Nephron progenitor cell (in vitro differentiated cells): ENCODE measurements around the gene TSPAN11.

ENCODE experiments used
- DNase-seq: peaks from one replicate; pipeline ENCODE4 v3.0.0; 2021
- H3K27ac Mint-ChIP-seq: 2 replicates; pipeline ENCODE4 v1.8.0; 2021; ENCODE audit warnings: mild to moderate bottlenecking, moderate library complexity, mixed read lengths
- H3K27me3 Mint-ChIP-seq: 2 replicates; pipeline ENCODE4 v1.8.0; 2021; ENCODE audit warnings: mild to moderate bottlenecking, low read depth, mixed read lengths; ENCODE audit not compliant: poor library complexity
- H3K36me3 Mint-ChIP-seq: 2 replicates; pipeline ENCODE4 v1.8.0; 2021; ENCODE audit warnings: low read depth, mixed read lengths
- H3K4me1 Mint-ChIP-seq: 2 replicates; pipeline ENCODE4 v1.8.0; 2021; ENCODE audit warnings: mixed read lengths
- H3K4me3 Mint-ChIP-seq: 2 replicates; pipeline ENCODE4 v1.8.0; 2021; ENCODE audit warnings: mild to moderate bottlenecking, moderate library complexity, mixed read lengths
- H3K9me3 Mint-ChIP-seq: 2 replicates; pipeline ENCODE4 v1.8.0; 2021; ENCODE audit warnings: mild to moderate bottlenecking, moderate library complexity, mixed read lengths
- TF ChIP-seq, protein P1 (sequence below): fragments of 200-600 bp; sonication (generic); IDR thresholded peaks from 2 replicates; pipeline ENCODE4 v1.5.0; 2021; ENCODE audit warnings: antibody characterized with exemption

Gene TSPAN11

DNA sequence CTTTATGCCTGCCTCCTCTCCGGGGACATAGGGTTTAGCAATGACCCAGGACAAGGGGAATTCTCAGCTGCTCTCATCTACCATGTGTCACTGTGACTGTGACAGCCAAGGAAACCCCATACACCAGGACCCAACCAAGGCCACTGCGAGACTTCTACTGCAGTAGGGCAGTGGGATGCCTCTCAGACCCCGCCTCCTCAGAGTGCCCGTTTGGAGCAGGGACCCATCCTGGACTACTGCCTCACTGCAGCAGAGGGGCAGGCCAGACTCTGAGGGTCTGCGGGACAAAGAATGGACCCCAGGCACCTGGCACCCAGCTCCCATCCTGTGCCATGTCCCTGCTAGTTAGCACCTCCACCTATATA lies 75.8 kb downstream of the TSPAN11 start:
- H3K27me3 Mint-ChIP-seq: peaks cover 7% of the 10 kb centered on the region
- no peak overlapping the region for H3K27ac Mint-ChIP-seq
- no peak overlapping the region for H3K4me3 Mint-ChIP-seq
- no peaks in the 10 kb centered on the region for H3K9me3 Mint-ChIP-seq
- no peaks in the 10 kb centered on the region for H3K4me1 Mint-ChIP-seq
- TF ChIP-seq, protein P1, sequence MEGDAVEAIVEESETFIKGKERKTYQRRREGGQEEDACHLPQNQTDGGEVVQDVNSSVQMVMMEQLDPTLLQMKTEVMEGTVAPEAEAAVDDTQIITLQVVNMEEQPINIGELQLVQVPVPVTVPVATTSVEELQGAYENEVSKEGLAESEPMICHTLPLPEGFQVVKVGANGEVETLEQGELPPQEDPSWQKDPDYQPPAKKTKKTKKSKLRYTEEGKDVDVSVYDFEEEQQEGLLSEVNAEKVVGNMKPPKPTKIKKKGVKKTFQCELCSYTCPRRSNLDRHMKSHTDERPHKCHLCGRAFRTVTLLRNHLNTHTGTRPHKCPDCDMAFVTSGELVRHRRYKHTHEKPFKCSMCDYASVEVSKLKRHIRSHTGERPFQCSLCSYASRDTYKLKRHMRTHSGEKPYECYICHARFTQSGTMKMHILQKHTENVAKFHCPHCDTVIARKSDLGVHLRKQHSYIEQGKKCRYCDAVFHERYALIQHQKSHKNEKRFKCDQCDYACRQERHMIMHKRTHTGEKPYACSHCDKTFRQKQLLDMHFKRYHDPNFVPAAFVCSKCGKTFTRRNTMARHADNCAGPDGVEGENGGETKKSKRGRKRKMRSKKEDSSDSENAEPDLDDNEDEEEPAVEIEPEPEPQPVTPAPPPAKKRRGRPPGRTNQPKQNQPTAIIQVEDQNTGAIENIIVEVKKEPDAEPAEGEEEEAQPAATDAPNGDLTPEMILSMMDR: no peak
- no peak for DNase-seq
- H3K36me3 Mint-ChIP-seq: no peaks in the 10 kb centered on the region

GRCh38 chr12:31002999-31003398 lies 76.5 kb downstream of the TSPAN11 start:
- no peak overlapping the region for H3K4me3 Mint-ChIP-seq

DNA sequence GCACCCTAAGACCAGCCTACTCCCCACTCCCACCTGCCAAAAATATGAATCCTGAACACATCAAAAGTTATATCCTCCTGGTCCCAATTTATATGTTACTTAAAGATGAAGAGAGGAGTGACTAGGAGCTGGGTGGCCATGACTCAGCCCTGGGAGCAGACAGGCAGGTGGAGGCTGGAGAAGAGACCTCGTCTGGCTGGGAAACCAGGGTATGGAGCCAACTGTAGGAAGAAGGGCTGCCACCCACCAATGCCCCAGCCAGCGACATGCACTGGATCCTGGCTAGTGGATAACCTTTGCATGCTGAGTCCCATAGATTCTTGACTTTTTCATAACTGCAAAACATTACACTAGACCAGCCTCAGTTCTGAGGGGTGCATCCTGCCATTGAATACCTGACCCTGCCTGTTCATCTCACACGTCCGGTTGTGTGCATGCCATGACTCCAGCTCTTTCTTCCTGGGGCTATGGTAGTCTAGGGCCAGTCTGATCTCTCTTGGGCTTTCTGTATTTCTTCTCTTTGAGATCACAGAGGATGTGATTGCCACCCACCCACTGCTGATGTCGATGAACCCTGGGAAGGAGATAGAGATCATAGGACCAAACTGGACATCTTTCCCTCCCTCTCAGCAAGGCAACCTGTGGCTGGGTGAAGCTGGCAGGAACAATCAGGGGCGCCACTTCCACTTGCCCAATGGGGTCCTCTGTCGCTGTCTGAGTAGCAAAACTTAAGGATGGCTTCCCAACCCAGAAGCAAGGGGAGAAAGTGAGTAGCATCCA lies 77.5 kb downstream of the TSPAN11 start:
- Mint-ChIP-seq H3K4me3 (no peak overlapping the region), H3K4me1 (peaks cover 14% of the 10 kb centered on the region), H3K27me3 (peaks cover 7% of the 10 kb centered on the region), H3K27ac (no peak overlapping the region), H3K9me3 (no peaks in the 10 kb centered on the region), H3K36me3 (no peaks in the 10 kb centered on the region)
- DNase-seq: no peak
- TF ChIP-seq, protein P1: no peak

More at GRCh38 chr12:31002999-31003398, 76.5 kb downstream of the TSPAN11 start:
- Mint-ChIP-seq H3K27me3 (peaks cover 7% of the 10 kb centered on the region), H3K36me3 (no peaks in the 10 kb centered on the region), H3K27ac (no peak overlapping the region), H3K4me1 (peaks cover 3% of the 10 kb centered on the region), H3K9me3 (no peaks in the 10 kb centered on the region)
- DNase-seq: no peak
- TF ChIP-seq, protein P1: no peak

- H3K36me3 Mint-ChIP-seq: no peaks in the 10 kb centered on the region
- H3K27ac Mint-ChIP-seq: no peak overlapping the region
- H3K9me3 Mint-ChIP-seq: no peaks in the 10 kb centered on the region
- H3K4me1 Mint-ChIP-seq: peaks cover 18% of the 10 kb centered on the region
- no peak overlapping the region for H3K4me3 Mint-ChIP-seq
- TF ChIP-seq, protein P1: no peak
- peaks cover 7% of the 10 kb centered on the region for H3K27me3 Mint-ChIP-seq
- DNase-seq: no peak
These were observed 78.1 kb downstream of the TSPAN11 start for GRCh38 chr12:31004666-31005065.

GRCh38 chr12:31005256-31005943 lies 78.9 kb downstream of the TSPAN11 start:
- Mint-ChIP-seq H3K27me3 (peaks cover 7% of the 10 kb centered on the region), H3K4me3 (no peak overlapping the region), H3K27ac (no peak overlapping the region), H3K9me3 (no peaks in the 10 kb centered on the region), H3K36me3 (no peaks in the 10 kb centered on the region), H3K4me1 (peaks cover 18% of the 10 kb centered on the region)
- DNase-seq: no peak
- TF ChIP-seq, protein P1: no peak
